ENCODE measurements around the gene BRAT1. TPM values are rescaled to one million over a fixed set of nuclear protein-coding genes. Genes with fewer than 3 reads are reported as not detected.

The BRAT1 gene
- total RNA-seq, 2 experiments from 2014 or later = 31.1 to 32.9 TPM

- Mint-ChIP-seq H3K4me3 (peak within 1 kb of the TSS; percentile 91), H3K36me3 (ENCODE audit: low read depth) (peaks cover 26% of the 10 kb centered on the region), H3K27ac (peak within 1 kb of the TSS; percentile 84), H3K9me3 (no peaks in the 10 kb centered on the region), H3K27me3 (peaks cover 10% of the 10 kb centered on the region), H3K4me1 (peaks cover 31% of the 10 kb centered on the region)
- CTCF ChIA-PET = no interaction called here
- POLR2A ChIA-PET = interaction anchor here (0.9 to 6.6 kb wide), 6 partner anchors 9 to 165 kb away, joined by 3 to 80 read pairs (median 6); no protein-coding TSS in a partner anchor
- peak; percentile 88 for DNase-seq
These were observed 36.0 kb downstream of the BRAT1 start, which contains the start of gene LFNG for GRCh38 chr7:2519119-2519930. Gene LFNG, plus strand, starts transcription at chr7:2519774. Its CDS starts 88 bp downstream, at chr7:2519862.

- no peaks in the 10 kb centered on the region for H3K9me3 Mint-ChIP-seq
- peaks cover 25% of the 10 kb centered on the region for H3K4me1 Mint-ChIP-seq
- peaks cover 10% of the 10 kb centered on the region for H3K27me3 Mint-ChIP-seq
- peak overlapping the region; percentile 69 for H3K4me3 Mint-ChIP-seq
- peak overlapping the region; percentile 61 for H3K27ac Mint-ChIP-seq
- peaks cover 26% of the 10 kb centered on the region for H3K36me3 Mint-ChIP-seq (ENCODE audit: low read depth)
- ChIA-PET POLR2A (interaction anchor here (0.9 to 6.6 kb wide), 3 partner anchors 9 to 11 kb away, joined by 5 to 80 read pairs (median 7); no protein-coding TSS in a partner anchor), CTCF (no interaction called here)
- no peak for DNase-seq
These were observed 36.6 kb downstream of the BRAT1 start for GRCh38 chr7:2518737-2519118.

GRCh38 chr7:2517678-2518507, 37.4 kb downstream of the BRAT1 start:
- Mint-ChIP-seq H3K27ac (no peak overlapping the region), H3K27me3 (peaks cover 10% of the 10 kb centered on the region), H3K36me3 (ENCODE audit: low read depth) (peaks cover 22% of the 10 kb centered on the region), H3K4me3 (peak overlapping the region; percentile 58), H3K9me3 (no peaks in the 10 kb centered on the region), H3K4me1 (peaks cover 23% of the 10 kb centered on the region)
- ChIA-PET POLR2A (interaction anchor here (2.2 to 6.6 kb wide), 2 partner anchors 8 to 10 kb away, joined by 7 to 80 read pairs; no protein-coding TSS in a partner anchor), CTCF (no interaction called here)
- no peak for DNase-seq

- ChIA-PET CTCF (no interaction called here), POLR2A (interaction anchor here (2.2 kb wide), 1 partner anchor 11 kb away, joined by 7 read pairs; no protein-coding TSS in a partner anchor)
- DNase-seq = no peak
- H3K4me3 Mint-ChIP-seq = no peak overlapping the region
- H3K27me3 Mint-ChIP-seq = peaks cover 10% of the 10 kb centered on the region
- no peak overlapping the region for H3K27ac Mint-ChIP-seq
- H3K4me1 Mint-ChIP-seq = peaks cover 28% of the 10 kb centered on the region
- H3K9me3 Mint-ChIP-seq = no peaks in the 10 kb centered on the region
- H3K36me3 Mint-ChIP-seq (ENCODE audit: low read depth) = peaks cover 16% of the 10 kb centered on the region
These were observed 38.3 kb downstream of the BRAT1 start for GRCh38 chr7:2517026-2517425.

GRCh38 chr7:2516194-2516555, 39.1 kb downstream of the BRAT1 start:
- H3K4me1 Mint-ChIP-seq = peaks cover 35% of the 10 kb centered on the region
- H3K36me3 Mint-ChIP-seq (ENCODE audit: low read depth) = peaks cover 10% of the 10 kb centered on the region
- no peak overlapping the region for H3K4me3 Mint-ChIP-seq
- no peaks in the 10 kb centered on the region for H3K9me3 Mint-ChIP-seq
- ChIA-PET POLR2A (no interaction called here), CTCF (no interaction called here)
- H3K27me3 Mint-ChIP-seq = peaks cover 10% of the 10 kb centered on the region
- no peak overlapping the region for H3K27ac Mint-ChIP-seq
- DNase-seq = no peak

- no peak overlapping the region for H3K4me3 Mint-ChIP-seq
- H3K4me1 Mint-ChIP-seq = peaks cover 40% of the 10 kb centered on the region
- ChIA-PET POLR2A (no interaction called here), CTCF (no interaction called here)
- H3K27ac Mint-ChIP-seq = no peak overlapping the region
- no peaks in the 10 kb centered on the region for H3K9me3 Mint-ChIP-seq
- peaks cover 10% of the 10 kb centered on the region for H3K27me3 Mint-ChIP-seq
- peaks cover 6% of the 10 kb centered on the region for H3K36me3 Mint-ChIP-seq (ENCODE audit: low read depth)
- DNase-seq = no peak
These were observed 39.7 kb downstream of the BRAT1 start for GRCh38 chr7:2515424-2516193.

GRCh38 chr7:2514473-2515423, 40.6 kb downstream of the BRAT1 start:
- H3K27ac Mint-ChIP-seq = no peak overlapping the region
- H3K4me1 Mint-ChIP-seq = peaks cover 49% of the 10 kb centered on the region
- H3K36me3 Mint-ChIP-seq (ENCODE audit: low read depth) = no peaks in the 10 kb centered on the region
- peaks cover 10% of the 10 kb centered on the region for H3K27me3 Mint-ChIP-seq
- no peak overlapping the region for H3K4me3 Mint-ChIP-seq
- no peaks in the 10 kb centered on the region for H3K9me3 Mint-ChIP-seq
- DNase-seq = no peak
- ChIA-PET POLR2A (no interaction called here), CTCF (no interaction called here)

GRCh38 chr7:2513702-2514101, 41.6 kb downstream of the BRAT1 start:
- Mint-ChIP-seq H3K27ac (no peak overlapping the region), H3K4me1 (peaks cover 57% of the 10 kb centered on the region), H3K9me3 (no peaks in the 10 kb centered on the region), H3K36me3 (ENCODE audit: low read depth) (no peaks in the 10 kb centered on the region), H3K4me3 (no peak overlapping the region), H3K27me3 (peaks cover 10% of the 10 kb centered on the region)
- DNase-seq = no peak
- POLR2A ChIA-PET = no interaction called here
- CTCF ChIA-PET = no interaction called here

- POLR2A ChIA-PET = interaction anchor here (5.9 to 6.0 kb wide), 2 partner anchors 9 to 16 kb away, joined by 61 to 80 read pairs; partner anchors contain the start of gene LFNG
- H3K27ac Mint-ChIP-seq = peak overlapping the region; percentile 83
- no peaks in the 10 kb centered on the region for H3K36me3 Mint-ChIP-seq (ENCODE audit: low read depth)
- H3K4me3 Mint-ChIP-seq = no peak overlapping the region
- peaks cover 7% of the 10 kb centered on the region for H3K27me3 Mint-ChIP-seq
- CTCF ChIA-PET = no interaction called here
- peaks cover 58% of the 10 kb centered on the region for H3K4me1 Mint-ChIP-seq
- no peak for DNase-seq
- H3K9me3 Mint-ChIP-seq = no peaks in the 10 kb centered on the region
These were observed 42.6 kb downstream of the BRAT1 start for GRCh38 chr7:2512713-2513112.

GRCh38 chr7:2512179-2512661, 43.1 kb downstream of the BRAT1 start:
- H3K36me3 Mint-ChIP-seq (ENCODE audit: low read depth) = no peaks in the 10 kb centered on the region
- CTCF ChIA-PET = no interaction called here
- H3K4me1 Mint-ChIP-seq = peaks cover 57% of the 10 kb centered on the region
- H3K27ac Mint-ChIP-seq = peak overlapping the region; percentile 83
- no peak for DNase-seq
- no peaks in the 10 kb centered on the region for H3K9me3 Mint-ChIP-seq
- peak overlapping the region; percentile 32 for H3K4me3 Mint-ChIP-seq
- H3K27me3 Mint-ChIP-seq = peaks cover 4% of the 10 kb centered on the region
- POLR2A ChIA-PET = interaction anchor here (5.9 to 6.0 kb wide), 2 partner anchors 9 to 16 kb away, joined by 61 to 80 read pairs; partner anchors contain the start of gene LFNG

GRCh38 chr7:2511769-2512168, 43.6 kb downstream of the BRAT1 start:
- POLR2A ChIA-PET = interaction anchor here (1.1 to 6.0 kb wide), 7 partner anchors 10 to 158 kb away, joined by 3 to 80 read pairs (median 4); partner anchors contain the start of gene LFNG
- Mint-ChIP-seq H3K4me1 (peaks cover 57% of the 10 kb centered on the region), H3K27me3 (peaks cover 3% of the 10 kb centered on the region), H3K4me3 (peak overlapping the region; percentile 32), H3K36me3 (ENCODE audit: low read depth) (no peaks in the 10 kb centered on the region), H3K27ac (peak overlapping the region; percentile 83), H3K9me3 (no peaks in the 10 kb centered on the region)
- CTCF ChIA-PET = interaction anchor here (1.2 to 1.5 kb wide), 3 partner anchors 9 to 47 kb away, joined by 3 to 5 read pairs (median 4); partner anchors contain the start of gene IQCE
- no peak for DNase-seq

Data from activated CD4-positive, alpha-beta memory T cell treated with anti-CD3 and anti-CD28 coated beads, Interleukin-2, amount 10 ng/mL, durations not matched to agents 7 days and 5 days (primary cell).